Measurements from ENCODE around the gene M1AP.

DNA sequence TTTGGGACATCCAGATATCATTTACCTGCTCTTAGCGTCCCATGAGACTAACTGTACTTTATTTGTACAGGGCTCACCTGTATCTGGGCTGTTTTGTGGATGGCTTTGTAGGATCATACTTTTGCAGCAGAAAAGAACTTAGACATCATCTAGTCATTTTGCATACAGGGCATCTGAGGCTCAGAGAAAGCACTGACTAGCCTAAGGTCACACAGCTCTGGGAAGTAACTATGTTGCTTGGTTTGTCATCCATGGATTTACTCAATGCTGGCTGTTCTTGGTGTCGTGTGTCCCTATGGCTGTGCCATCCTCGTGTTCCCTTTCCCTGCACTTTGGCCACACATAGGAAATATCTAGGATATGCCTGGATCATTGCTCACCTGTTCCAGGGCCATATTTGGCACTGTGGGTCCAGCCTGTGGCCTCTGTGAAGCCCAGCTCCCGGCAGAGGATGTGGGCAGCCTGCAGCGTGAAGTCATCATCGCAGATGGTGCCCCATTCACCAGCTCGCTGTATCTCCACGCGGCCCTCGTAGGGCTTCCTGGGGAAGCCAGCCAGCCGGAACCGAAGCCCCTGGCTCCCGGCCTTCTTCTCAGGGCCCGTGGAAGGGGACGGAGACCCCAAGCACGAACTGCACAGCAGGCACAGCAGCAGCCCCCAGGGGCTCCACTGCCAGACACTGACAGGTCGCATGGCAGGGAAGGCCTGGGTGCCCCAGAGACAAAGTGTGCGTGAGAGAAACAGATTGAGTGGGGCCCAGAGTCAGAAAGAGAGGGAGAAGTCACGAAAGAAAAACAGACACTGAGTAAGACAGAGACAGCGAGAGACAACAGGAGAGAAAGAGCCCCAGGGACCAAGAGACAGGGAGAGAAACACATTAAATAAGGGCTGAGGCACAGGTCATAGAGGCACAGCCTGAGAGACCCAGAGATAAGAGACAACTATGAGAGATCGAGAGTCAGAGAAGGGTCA, 95.9 kb downstream of the M1AP start:
- TF ChIP-seq CTCF (IDR thresholded peaks at IDR 0.05): no peak
- TF ChIP-seq POLR2A (IDR thresholded peaks at IDR 0.05): no peak

Measured in heart left ventricle (tissue), 13 donors.